ENCODE results near the gene RXFP1. TPM values are rescaled to one million over a fixed set of nuclear protein-coding genes. Genes with fewer than 3 reads are reported as not detected.

The RXFP1 gene
- polyA plus RNA-seq, 2 donors: 0.11 to 0.14 TPM

DNA sequence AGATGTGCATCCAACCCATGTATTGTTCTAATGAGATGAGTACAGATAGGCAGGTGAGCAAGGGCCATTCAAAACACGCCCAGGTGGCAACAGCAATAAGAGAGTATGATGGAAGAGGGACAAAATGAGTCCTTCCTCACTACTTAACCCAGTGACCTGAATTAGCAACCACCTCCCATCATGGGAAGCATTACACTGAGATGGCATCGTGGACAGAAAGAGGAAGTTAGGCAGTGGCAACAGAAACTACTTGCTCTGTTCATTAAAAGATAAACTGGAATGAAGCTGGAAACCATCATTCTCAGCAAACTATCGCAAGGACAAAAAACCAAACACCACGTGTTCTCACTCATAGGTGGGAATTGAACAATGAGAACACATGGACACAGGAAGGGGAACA, 17.2 kb downstream of the RXFP1 start:
- Histone ChIP-seq H3K36me3 (ENCODE audit: control insufficient read depth in 2 of 2, insufficient read depth in 2 of 2, low read length in 1 of 2) (no peaks in the 10 kb centered on the region), H3K4me1 (ENCODE audit: control insufficient read depth in 2 of 2, insufficient read depth in 2 of 2, low read length in 1 of 2) (no peaks in the 10 kb centered on the region), H3K4me3 (ENCODE audit: low read depth in 1 of 2, low read length in 2 of 2) (no peak overlapping the region), H3K9me3 (ENCODE audit: control insufficient read depth in 2 of 2, insufficient read depth in 1 of 2, low read depth in 1 of 2, low read length in 1 of 2) (no peaks in the 10 kb centered on the region), H3K27ac (ENCODE audit: low read depth in 2 of 2, low read length in 1 of 2) (no peak overlapping the region), H3K27me3 (ENCODE audit: control insufficient read depth in 1 of 2, insufficient read depth in 2 of 2, low read length in 2 of 2) (no peaks in the 10 kb centered on the region)
- WGBS, 2 donors: 70 to 71% methylated on average over 4 of the region's 4 CpGs

DNA sequence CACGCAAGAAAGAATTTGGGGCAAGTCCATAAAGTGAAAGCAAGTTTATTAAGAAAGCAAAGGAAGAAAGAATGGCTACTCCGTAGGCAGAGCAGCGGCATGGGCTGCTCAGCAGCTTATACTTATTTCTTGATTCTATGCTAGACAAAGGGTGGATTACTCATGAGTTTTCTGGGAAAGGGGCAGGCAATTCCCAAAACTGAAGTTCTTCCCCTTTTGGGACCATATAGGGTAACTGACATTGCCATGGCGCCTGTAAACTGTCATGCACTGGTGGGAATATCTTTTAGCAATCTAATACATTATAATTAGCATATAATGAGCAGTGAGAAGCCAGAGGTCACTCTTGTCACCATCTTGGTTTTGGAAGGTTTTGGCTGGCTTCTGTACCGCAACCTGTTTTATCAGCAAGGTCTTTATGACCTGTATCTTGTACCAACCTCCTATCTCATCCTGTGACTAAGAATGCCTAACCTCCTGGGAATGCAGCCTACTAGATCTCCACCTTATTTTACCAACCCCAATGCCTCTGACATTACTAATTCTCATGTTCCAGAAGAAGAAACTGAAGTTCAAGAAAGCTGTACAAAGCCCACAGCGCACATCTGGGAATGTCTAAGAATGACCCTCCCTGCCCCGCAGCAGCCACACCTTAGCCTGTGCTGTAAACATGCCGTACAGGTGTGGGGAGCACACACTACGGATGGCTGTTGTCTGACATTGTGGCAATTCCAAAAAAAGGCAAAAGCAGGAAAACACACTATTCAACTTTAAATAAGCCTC, 18.6 kb downstream of the RXFP1 start:
- H3K36me3 ChIP-seq (ENCODE audit: control insufficient read depth in 2 of 2, insufficient read depth in 2 of 2, low read length in 1 of 2): no peaks in the 10 kb centered on the region
- H3K4me1 ChIP-seq (ENCODE audit: control insufficient read depth in 2 of 2, insufficient read depth in 2 of 2, low read length in 1 of 2): no peaks in the 10 kb centered on the region
- 71 to 73% methylated on average over 9 of the region's 9 CpGs for WGBS, 2 donors

DNA sequence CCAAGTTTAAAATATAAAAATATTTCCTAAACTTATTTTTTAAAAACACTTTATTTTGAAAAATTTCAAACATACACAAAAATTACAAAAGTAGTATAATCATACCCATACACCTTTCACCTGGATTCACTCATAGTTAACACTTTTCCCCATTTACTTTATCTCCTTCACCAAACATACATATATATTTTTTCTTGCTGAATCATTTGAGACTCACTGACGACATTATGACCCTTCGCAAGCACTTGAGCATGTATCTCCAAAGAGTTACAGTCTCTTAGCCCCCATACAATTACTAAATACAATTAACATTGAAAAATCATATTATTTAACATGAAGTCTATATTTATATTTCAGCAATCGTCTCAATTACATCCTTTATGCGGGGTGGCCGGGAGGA, 19.8 kb downstream of the RXFP1 start:
- WGBS, 2 donors: 85 to 89% methylated on average over 5 of the region's 5 CpGs
- Histone ChIP-seq H3K27me3 (ENCODE audit: control insufficient read depth in 1 of 2, insufficient read depth in 2 of 2, low read length in 2 of 2) (no peaks in the 10 kb centered on the region), H3K27ac (ENCODE audit: low read depth in 2 of 2, low read length in 1 of 2) (no peak overlapping the region), H3K4me1 (ENCODE audit: control insufficient read depth in 2 of 2, insufficient read depth in 2 of 2, low read length in 1 of 2) (no peaks in the 10 kb centered on the region), H3K4me3 (ENCODE audit: low read depth in 1 of 2, low read length in 2 of 2) (no peak overlapping the region), H3K36me3 (ENCODE audit: control insufficient read depth in 2 of 2, insufficient read depth in 2 of 2, low read length in 1 of 2) (no peaks in the 10 kb centered on the region), H3K9me3 (ENCODE audit: control insufficient read depth in 2 of 2, insufficient read depth in 1 of 2, low read depth in 1 of 2, low read length in 1 of 2) (no peaks in the 10 kb centered on the region)

More for the DNA sequence above, 18.6 kb downstream of the RXFP1 start:
- H3K4me3 ChIP-seq (ENCODE audit: low read depth in 1 of 2, low read length in 2 of 2): no peak overlapping the region
- no peak overlapping the region for H3K27ac ChIP-seq (ENCODE audit: low read depth in 2 of 2, low read length in 1 of 2)
- H3K9me3 ChIP-seq (ENCODE audit: control insufficient read depth in 2 of 2, insufficient read depth in 1 of 2, low read depth in 1 of 2, low read length in 1 of 2): no peaks in the 10 kb centered on the region
- no peaks in the 10 kb centered on the region for H3K27me3 ChIP-seq (ENCODE audit: control insufficient read depth in 1 of 2, insufficient read depth in 2 of 2, low read length in 2 of 2)

DNA sequence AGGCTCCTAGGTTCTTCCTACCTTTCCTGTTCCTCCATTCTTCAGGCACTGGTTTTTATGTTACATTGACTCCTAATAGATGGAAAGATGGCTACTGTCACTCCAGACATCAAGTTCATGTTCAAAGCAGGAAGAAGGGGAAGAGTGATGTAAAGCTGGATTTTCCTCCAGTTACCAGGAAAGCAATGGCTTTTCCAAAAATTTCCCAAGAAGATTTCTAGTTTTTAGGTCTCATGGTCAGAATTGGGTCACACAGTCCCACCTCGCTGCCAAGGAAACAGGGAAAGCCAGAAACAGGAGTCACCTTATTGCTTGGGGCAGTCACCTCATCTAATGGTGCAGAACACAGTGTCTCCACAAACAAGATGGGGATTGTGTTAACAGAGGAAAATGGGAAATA, 21.5 kb downstream of the RXFP1 start:
- Histone ChIP-seq H3K4me1 (ENCODE audit: control insufficient read depth in 2 of 2, insufficient read depth in 2 of 2, low read length in 1 of 2) (no peaks in the 10 kb centered on the region), H3K27ac (ENCODE audit: low read depth in 2 of 2, low read length in 1 of 2) (no peak overlapping the region), H3K4me3 (ENCODE audit: low read depth in 1 of 2, low read length in 2 of 2) (no peak overlapping the region), H3K9me3 (ENCODE audit: control insufficient read depth in 2 of 2, insufficient read depth in 1 of 2, low read depth in 1 of 2, low read length in 1 of 2) (no peaks in the 10 kb centered on the region), H3K27me3 (ENCODE audit: control insufficient read depth in 1 of 2, insufficient read depth in 2 of 2, low read length in 2 of 2) (no peaks in the 10 kb centered on the region), H3K36me3 (ENCODE audit: control insufficient read depth in 2 of 2, insufficient read depth in 2 of 2, low read length in 1 of 2) (no peaks in the 10 kb centered on the region)
- 80% methylated on average over 1 of the region's 1 CpG for WGBS, 2 donors

DNA sequence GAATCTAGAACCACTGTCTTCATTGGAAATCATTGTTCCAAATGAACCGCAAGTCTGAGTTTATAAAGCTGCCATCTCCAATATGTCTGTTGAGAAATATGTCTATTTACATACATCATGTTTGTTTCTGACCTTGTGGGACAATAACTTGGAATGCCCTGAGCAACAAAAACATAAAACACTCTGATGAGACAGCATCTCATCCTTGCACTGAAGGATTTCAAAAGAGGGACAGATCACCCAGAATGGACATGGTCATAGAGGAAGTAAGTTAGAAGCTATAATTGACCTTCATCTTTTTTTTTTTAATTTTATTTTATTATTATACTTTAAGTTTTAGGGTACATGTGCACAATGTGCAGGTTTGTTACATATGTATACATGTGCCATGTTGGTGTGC, 22.5 kb downstream of the RXFP1 start:
- H3K36me3 ChIP-seq (ENCODE audit: control insufficient read depth in 2 of 2, insufficient read depth in 2 of 2, low read length in 1 of 2): no peaks in the 10 kb centered on the region
- no peak overlapping the region for H3K27ac ChIP-seq (ENCODE audit: low read depth in 2 of 2, low read length in 1 of 2)
- 96 to 97% methylated on average over 1 of the region's 1 CpG for WGBS, 2 donors
- H3K4me1 ChIP-seq (ENCODE audit: control insufficient read depth in 2 of 2, insufficient read depth in 2 of 2, low read length in 1 of 2): no peaks in the 10 kb centered on the region
- no peaks in the 10 kb centered on the region for H3K9me3 ChIP-seq (ENCODE audit: control insufficient read depth in 2 of 2, insufficient read depth in 1 of 2, low read depth in 1 of 2, low read length in 1 of 2)
- H3K4me3 ChIP-seq (ENCODE audit: low read depth in 1 of 2, low read length in 2 of 2): no peak overlapping the region
- H3K27me3 ChIP-seq (ENCODE audit: control insufficient read depth in 1 of 2, insufficient read depth in 2 of 2, low read length in 2 of 2): no peaks in the 10 kb centered on the region

DNA sequence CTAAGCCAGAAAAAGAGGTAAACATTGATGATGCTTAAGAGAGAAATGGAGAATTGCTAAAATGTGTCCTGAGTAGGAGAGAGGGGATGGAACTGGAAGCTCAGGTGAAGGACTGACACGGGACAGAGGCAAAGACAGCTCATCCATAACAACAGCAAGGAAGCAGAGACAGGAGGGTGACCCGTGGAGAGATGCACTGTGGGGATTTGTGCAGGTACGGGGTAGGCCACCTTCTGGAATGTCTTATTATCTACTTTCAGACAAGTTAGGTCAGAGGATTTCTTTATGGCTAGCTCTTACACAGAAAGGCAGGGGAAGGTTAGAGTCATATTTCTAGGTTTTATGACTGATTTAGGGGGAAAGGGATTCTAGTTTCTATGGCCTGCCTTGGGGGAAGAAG, 31.7 kb downstream of the RXFP1 start:
- Histone ChIP-seq H3K27ac (ENCODE audit: low read depth in 2 of 2, low read length in 1 of 2) (no peak overlapping the region), H3K9me3 (ENCODE audit: control insufficient read depth in 2 of 2, insufficient read depth in 1 of 2, low read depth in 1 of 2, low read length in 1 of 2) (no peaks in the 10 kb centered on the region), H3K4me3 (ENCODE audit: low read depth in 1 of 2, low read length in 2 of 2) (no peak overlapping the region), H3K4me1 (ENCODE audit: control insufficient read depth in 2 of 2, insufficient read depth in 2 of 2, low read length in 1 of 2) (no peaks in the 10 kb centered on the region), H3K27me3 (ENCODE audit: control insufficient read depth in 1 of 2, insufficient read depth in 2 of 2, low read length in 2 of 2) (no peaks in the 10 kb centered on the region), H3K36me3 (ENCODE audit: control insufficient read depth in 2 of 2, insufficient read depth in 2 of 2, low read length in 1 of 2) (no peaks in the 10 kb centered on the region)
- WGBS, 2 donors: 63 to 71% methylated on average over 3 of the region's 3 CpGs

DNA sequence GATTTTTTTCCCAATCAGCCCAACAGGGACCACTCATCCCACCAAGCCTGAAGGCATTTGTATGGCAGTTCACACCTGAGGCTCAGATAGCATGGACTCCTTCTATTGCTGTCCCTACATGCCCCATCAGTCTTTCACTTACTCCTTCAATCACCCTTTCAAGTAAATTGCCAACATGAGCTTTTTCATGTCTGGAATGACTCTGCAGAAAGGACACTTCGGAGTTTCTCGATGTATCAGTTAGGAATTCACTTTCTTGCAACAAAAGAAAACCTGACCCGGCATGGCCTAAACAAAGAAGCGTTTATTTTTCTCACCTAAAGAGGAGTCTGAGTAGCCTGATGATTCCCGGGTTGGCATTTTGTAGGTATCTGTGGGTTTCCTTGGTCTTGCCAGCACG, 38.6 kb downstream of the RXFP1 start:
- Histone ChIP-seq H3K27ac (ENCODE audit: low read depth in 2 of 2, low read length in 1 of 2) (no peak overlapping the region), H3K4me3 (ENCODE audit: low read depth in 1 of 2, low read length in 2 of 2) (no peak overlapping the region), H3K27me3 (ENCODE audit: control insufficient read depth in 1 of 2, insufficient read depth in 2 of 2, low read length in 2 of 2) (no peaks in the 10 kb centered on the region), H3K4me1 (ENCODE audit: control insufficient read depth in 2 of 2, insufficient read depth in 2 of 2, low read length in 1 of 2) (no peaks in the 10 kb centered on the region), H3K9me3 (ENCODE audit: control insufficient read depth in 2 of 2, insufficient read depth in 1 of 2, low read depth in 1 of 2, low read length in 1 of 2) (no peaks in the 10 kb centered on the region), H3K36me3 (ENCODE audit: control insufficient read depth in 2 of 2, insufficient read depth in 2 of 2, low read length in 1 of 2) (no peaks in the 10 kb centered on the region)
- 66 to 77% methylated on average over 6 of the region's 6 CpGs for whole genome bisulfite sequencing, 2 donors

DNA sequence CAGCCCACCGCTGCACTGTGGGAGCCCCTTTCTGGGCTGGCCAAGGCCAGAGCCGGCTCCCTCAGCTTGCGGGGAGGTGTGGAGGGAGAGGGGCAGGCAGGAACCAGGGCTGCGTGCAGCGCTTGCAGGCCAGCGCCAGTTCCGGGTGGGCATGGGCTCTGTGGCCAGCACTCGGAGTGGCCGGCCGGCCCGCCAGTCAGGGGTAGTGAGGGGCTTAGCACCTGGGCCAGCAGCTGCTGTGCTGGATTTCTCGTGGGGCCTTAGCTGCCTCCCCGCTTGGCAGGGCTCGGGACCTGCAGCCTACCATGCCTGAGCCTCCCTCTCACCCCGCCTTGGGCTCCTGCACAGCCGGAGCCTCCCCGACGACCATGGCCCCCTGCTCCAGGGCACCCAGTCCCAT, 45.2 kb downstream of the RXFP1 start:
- 95% methylated on average over 18 of the region's 18 CpGs for WGBS, 2 donors
- Histone ChIP-seq H3K4me1 (ENCODE audit: control insufficient read depth in 2 of 2, insufficient read depth in 2 of 2, low read length in 1 of 2) (no peaks in the 10 kb centered on the region), H3K27me3 (ENCODE audit: control insufficient read depth in 1 of 2, insufficient read depth in 2 of 2, low read length in 2 of 2) (no peaks in the 10 kb centered on the region), H3K9me3 (ENCODE audit: control insufficient read depth in 2 of 2, insufficient read depth in 1 of 2, low read depth in 1 of 2, low read length in 1 of 2) (peaks cover 0 to 4% of the 10 kb centered on the region in 2 donors), H3K4me3 (ENCODE audit: low read depth in 1 of 2, low read length in 2 of 2) (no peak overlapping the region), H3K36me3 (ENCODE audit: control insufficient read depth in 2 of 2, insufficient read depth in 2 of 2, low read length in 1 of 2) (no peaks in the 10 kb centered on the region), H3K27ac (ENCODE audit: low read depth in 2 of 2, low read length in 1 of 2) (no peak overlapping the region)

DNA sequence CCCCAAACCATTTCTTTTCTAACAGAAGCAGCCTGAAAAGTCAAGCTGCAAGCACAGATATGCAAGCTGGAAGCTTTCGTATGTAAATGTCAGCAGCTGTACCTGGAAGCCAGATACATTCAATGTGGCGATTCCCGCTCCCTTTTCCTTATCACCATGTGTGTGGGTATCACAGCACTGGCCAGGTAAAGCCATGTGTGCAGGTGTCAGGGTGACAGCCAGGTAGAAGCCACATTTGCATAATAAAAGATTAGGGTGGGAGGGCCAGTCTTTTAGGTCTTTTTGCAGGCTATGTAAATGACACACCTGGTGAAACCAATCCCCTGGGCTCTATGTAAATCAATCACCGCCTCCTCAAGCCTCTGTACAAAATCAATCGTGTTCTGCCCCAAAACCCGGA, 50.1 kb downstream of the RXFP1 start:
- H3K27me3 ChIP-seq (ENCODE audit: control insufficient read depth in 1 of 2, insufficient read depth in 2 of 2, low read length in 2 of 2): no peaks in the 10 kb centered on the region
- 86 to 92% methylated on average over 6 of the region's 6 CpGs for WGBS, 2 donors
- H3K4me1 ChIP-seq (ENCODE audit: control insufficient read depth in 2 of 2, insufficient read depth in 2 of 2, low read length in 1 of 2): no peaks in the 10 kb centered on the region
- no peak overlapping the region for H3K27ac ChIP-seq (ENCODE audit: low read depth in 2 of 2, low read length in 1 of 2)
- H3K4me3 ChIP-seq (ENCODE audit: low read depth in 1 of 2, low read length in 2 of 2): no peak overlapping the region
- H3K9me3 ChIP-seq (ENCODE audit: control insufficient read depth in 2 of 2, insufficient read depth in 1 of 2, low read depth in 1 of 2, low read length in 1 of 2): peaks cover 0 to 4% of the 10 kb centered on the region in 2 donors
- H3K36me3 ChIP-seq (ENCODE audit: control insufficient read depth in 2 of 2, insufficient read depth in 2 of 2, low read length in 1 of 2): no peaks in the 10 kb centered on the region

DNA sequence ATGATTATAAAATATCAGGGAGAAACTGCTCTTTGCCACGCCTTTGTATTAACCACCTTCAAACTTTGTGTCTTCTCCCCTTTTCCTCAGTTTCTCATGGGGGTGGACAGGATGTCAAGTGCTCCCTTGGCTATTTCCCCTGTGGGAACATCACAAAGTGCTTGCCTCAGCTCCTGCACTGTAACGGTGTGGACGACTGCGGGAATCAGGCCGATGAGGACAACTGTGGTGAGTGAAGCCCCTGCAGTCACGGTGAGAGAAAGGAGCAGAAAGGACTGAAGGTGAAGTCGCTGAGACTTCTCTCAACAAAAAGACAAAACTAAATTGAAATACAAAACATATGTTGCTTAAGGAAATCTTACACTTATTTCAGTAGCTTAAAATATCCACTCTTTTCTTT, 50.9 kb downstream of the RXFP1 start:
- H3K4me1 ChIP-seq (ENCODE audit: control insufficient read depth in 2 of 2, insufficient read depth in 2 of 2, low read length in 1 of 2): no peaks in the 10 kb centered on the region
- WGBS, 2 donors: 84 to 86% methylated on average over 7 of the region's 7 CpGs

More for the DNA sequence above, 50.9 kb downstream of the RXFP1 start:
- Histone ChIP-seq H3K27me3 (ENCODE audit: control insufficient read depth in 1 of 2, insufficient read depth in 2 of 2, low read length in 2 of 2) (no peaks in the 10 kb centered on the region), H3K9me3 (ENCODE audit: control insufficient read depth in 2 of 2, insufficient read depth in 1 of 2, low read depth in 1 of 2, low read length in 1 of 2) (no peaks in the 10 kb centered on the region), H3K4me3 (ENCODE audit: low read depth in 1 of 2, low read length in 2 of 2) (no peak overlapping the region), H3K36me3 (ENCODE audit: control insufficient read depth in 2 of 2, insufficient read depth in 2 of 2, low read length in 1 of 2) (no peaks in the 10 kb centered on the region), H3K27ac (ENCODE audit: low read depth in 2 of 2, low read length in 1 of 2) (no peak overlapping the region)

All from esophagus (tissue), 2 donors.